NCI-H1930 (cell line): ENCODE measurements around the gene B3GALNT2.
"Not testable (repeated sequence)": the region's sequence is repeated elsewhere in the genome, so short reads cannot be mapped to it uniquely, and the experiment has no call there.

ENCODE experiments used
- DNase-seq, 2 experiments: peaks; one replicate each; lab custom pipeline; 2025; lab: John Stamatoyannopoulos, UW

B3GALNT2 gene

GRCh38 chr1:235503403-235504121 lies 690 bp downstream of the B3GALNT2 start:
- DNase-seq = peak; percentile 42 to 50

- DNase-seq = no peak
These were observed 1.4 kb downstream of the B3GALNT2 start for GRCh38 chr1:235502601-235503402.

GRCh38 chr1:235500971-235501540 lies 3.2 kb downstream of the B3GALNT2 start:
- DNase-seq = no peak

DNA sequence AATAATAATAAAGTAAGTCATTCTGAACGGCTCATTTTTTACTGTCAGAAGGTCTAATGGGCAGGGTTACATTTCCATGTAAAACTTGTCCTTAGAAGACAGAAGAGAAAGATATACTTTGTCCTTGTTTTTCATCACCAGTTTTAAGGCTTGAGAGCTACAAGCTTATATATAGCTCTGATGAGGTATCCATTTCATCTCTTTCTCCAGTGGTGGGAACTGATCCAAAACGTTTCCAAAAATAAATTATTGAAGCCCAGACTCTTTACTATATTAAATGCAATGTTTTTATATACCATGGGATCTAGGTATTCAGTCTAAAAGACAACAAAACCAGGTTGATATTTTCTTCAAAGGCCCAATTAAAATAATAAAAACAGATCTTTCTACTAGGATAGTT lies 8.7 kb downstream of the B3GALNT2 start:
- DNase-seq = no peak

DNA sequence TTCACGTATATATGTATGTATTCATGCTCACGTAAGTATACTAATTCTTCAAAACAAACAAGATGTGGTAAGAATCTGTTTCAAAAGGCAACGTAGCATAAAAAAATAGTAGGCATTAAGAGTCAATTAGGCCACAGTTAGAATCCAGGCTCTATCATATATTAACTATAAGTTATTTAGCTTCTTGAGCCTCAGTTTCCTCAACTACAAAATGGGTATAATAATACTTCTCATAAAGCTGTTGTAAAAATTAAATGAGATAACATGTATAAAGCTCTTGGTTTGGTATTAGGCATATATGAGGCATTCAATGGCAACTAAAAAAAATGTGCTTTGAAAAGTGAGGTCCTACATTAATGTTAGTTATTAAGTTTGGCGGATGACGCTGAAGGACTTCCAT lies 9.2 kb downstream of the B3GALNT2 start:
- DNase-seq = no peak

DNA sequence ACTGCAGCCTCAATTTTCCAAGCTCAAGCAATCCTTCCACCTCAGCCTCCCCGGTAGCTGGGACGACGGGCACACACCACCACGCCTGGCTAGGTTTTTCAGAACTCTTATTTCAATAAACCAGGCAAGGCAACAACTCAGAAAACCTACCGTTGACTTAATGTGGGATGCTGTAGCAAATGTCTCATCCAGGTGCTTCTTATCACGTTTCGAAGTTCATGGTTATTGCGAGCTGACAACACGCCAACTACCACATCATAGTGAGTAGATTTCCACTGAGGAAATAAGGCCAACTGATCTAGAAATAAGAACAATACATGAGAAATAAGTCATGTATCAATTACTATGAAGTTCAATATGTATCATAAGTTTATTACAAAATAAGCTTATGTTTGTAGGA lies 9.7 kb downstream of the B3GALNT2 start:
- no peak for DNase-seq

- no peak for DNase-seq
These were observed 12.6 kb downstream of the B3GALNT2 start for GRCh38 chr1:235491644-235492043.

DNA sequence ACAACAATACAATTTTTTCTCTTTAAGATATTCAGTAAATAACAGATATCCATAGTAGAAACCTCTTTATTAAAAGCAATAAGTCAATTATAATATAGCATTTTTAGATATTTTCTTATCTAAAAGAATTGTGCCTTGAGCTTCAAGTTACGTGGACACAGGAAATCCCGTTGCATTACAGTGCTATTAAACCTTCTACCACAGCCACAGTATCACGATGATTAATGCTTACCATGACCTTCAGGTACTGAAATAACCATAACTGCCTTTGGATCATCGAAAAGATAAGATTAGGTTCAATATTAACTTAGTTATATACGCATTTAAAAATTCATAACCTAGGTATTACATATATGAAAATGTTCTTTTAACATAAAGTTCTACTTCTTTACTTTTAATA lies 17.9 kb downstream of the B3GALNT2 start:
- no peak for DNase-seq

GRCh38 chr1:235485558-235485957 lies 18.7 kb downstream of the B3GALNT2 start:
- DNase-seq = no peak

DNA sequence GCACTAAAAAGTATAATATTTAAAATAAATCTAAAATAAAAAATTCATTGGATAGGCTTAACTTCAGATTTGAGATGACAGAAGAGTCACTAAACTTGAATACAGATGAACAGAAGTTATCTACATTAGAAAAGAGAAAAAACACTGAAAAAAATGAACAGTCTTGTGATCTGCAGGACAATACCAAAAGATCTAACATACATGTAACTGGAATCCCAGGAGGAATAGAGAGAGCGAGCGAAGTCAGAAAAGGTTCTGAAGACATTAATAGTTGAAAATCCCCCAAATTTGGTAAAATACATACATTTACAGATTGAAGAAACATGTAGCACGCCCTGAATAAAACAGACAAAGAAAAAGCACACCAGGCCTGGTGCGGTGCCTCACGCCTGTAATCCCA lies 21.2 kb downstream of the B3GALNT2 start:
- DNase-seq = no peak

DNA sequence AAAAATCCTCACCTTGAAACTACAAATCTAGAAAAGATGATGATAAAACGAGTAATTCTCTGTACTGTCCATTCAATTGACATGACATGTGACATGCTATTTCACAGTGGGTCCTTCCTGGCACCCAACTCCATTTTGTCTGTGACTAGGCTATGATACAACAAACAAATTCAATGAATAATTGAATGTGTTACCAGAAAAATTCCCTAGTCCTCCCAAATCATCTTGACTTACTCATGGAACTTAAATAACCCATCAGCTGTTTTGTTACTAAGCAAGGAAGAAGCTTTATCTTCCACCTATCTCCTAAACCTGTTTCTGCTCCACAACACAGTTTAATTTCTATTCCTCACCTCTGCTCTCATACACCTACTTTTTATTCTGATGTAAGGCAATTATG lies 30.4 kb downstream of the B3GALNT2 start:
- DNase-seq = no peak

DNA sequence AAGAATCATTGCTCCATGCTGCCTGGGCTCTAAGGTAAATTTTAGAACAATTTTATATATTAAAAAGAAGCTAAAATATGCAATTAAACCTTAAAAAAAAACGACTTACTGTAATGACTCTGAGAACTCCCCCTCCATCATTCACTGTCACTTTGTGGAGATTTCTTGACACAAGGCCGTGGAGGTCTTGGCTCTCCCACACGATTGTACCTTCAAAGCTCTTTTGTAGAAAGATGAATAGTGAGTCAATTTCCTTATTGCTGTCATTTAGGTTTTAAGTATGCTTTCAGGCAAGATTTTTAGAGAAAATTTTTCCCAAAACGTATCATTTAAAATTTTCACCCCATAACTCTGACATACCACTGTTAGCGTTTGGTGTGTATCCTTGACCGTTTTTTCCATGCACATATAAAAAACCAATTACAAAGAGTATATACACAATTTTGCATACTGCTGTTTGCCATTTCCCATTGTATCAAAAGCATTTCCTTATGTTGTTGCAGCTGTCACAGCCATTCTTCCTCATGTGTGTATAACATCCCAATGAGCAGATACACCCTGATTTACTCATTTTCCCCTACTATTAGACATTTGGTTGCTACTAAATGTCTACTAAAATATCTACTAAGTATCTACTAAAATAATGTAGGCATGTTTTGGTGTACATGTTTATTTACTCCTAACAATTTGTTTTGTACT lies 33.4 kb downstream of the B3GALNT2 start:
- DNase-seq = peak; percentile 34 to 48

DNA sequence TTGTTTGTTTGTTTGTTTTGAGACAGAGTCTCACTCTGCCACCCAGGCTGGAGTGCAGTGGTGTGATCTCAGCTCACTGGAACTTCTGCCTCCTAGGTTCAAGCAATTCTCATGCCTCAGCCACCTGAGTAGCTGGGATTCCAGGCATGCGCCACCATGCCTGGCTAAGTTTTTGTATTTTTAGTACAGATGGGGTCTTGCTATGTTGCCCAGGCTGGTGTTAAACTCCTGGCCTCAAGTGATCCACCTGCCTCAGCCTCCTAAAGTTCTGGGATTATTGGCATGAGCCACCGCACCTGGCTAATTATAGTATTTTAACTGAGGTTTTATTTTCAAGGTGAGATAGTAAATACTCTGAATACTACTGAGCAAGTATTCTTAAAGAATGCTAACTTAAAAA lies 34.4 kb downstream of the B3GALNT2 start:
- DNase-seq = not testable (repeated sequence)

- no peak for DNase-seq
These were observed 35.3 kb downstream of the B3GALNT2 start for GRCh38 chr1:235468970-235469369.

DNA sequence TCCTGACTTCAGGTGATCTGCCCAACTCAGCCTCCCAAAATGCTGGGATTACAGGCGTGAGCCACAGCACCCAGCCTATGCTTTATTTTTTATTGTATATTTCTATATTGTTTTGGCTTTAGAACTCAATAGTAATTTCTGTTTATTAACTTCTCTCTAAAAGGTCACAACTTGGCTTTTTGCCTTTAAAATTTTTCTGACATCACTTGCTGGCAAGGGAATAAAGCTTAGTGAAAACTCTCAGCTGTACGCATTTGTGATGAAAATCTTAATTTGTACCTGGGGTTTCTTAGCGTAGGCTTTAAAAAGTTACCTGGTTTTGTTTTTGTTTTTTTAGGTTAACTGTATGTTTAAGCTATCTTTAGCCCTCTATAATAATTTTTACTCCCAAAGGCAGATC lies 36.2 kb downstream of the B3GALNT2 start:
- no peak for DNase-seq

- DNase-seq = no peak
These were observed 39.2 kb downstream of the B3GALNT2 start for GRCh38 chr1:235465066-235465465.

DNA sequence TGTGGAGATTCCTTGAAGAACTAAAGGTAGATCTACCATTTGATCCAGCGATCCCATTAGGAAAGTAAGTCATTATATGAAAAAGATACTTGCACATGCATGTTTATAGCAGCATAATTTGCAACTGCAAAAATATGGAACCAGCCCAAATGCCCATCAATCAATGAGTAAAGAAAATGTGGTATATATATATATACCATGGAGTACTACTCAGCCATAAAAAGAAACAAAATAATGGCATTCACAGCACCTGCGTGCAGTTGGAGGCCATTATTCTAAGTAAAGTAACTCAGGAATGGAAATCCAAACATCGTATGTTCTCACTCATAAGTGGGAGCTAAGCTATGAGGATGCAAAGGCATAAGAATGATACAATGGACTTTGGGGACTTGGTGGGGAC lies 41.4 kb downstream of the B3GALNT2 start:
- not testable (repeated sequence) for DNase-seq

DNA sequence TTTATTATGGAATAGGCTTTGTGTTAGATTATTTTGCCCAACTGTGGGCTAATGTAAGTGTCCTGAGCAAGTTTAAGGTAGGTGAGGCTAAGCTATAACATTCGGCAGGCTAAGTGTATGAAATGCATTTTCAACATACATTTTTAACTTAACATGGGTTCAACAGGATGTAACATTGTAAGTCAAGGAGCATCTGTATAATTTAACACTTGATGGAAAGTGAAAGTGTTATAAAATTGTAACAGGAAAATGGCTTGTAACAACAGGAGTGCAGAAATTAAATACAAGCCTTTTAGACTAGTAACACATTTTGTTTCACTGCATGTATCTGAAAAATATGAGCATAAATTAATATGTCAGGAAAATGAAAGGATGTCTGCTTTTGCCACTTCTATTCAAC lies 42.3 kb downstream of the B3GALNT2 start:
- no peak for DNase-seq

DNA sequence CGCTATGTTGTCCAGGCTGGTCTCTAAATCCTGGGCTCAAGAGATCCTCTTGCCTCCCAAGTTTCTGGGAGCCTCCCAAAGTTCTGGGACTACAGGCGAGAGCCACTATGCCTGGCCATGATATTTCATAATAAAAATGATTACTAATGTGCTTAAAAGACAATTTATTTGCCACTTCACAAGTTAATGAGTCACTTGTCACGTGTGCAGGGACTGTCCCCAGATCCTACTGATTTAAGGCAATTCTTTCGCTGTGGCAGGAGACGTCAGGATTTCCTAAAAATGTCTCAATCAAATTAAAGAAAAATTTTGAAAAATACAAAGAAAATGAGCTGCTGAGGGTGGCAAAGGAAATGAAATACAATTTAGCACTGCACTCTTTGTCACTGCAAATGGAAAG lies 43.5 kb downstream of the B3GALNT2 start:
- DNase-seq = no peak

DNA sequence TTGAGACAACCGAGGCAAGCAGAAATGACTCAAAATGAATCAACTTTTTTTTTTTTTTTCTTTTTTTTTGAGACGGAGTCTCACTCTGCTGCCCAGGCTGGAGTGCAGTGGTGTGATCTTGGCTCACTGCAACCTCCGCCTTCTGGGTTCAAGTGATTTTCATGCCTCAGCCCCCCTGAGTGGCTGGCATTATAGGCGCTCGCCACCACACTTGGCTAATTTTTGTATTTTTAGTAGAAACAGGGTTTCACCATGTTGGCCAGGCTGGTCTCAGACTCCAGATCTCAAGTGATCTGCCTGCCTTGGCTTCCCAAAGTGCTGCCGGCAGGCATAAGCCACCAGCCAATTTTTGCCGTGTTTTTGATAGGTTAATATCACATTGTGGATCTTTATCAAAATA lies 46.4 kb downstream of the B3GALNT2 start:
- DNase-seq = not testable (repeated sequence)

- DNase-seq = no peak
These were observed 48.4 kb downstream of the B3GALNT2 start for GRCh38 chr1:235455823-235456222.

GRCh38 chr1:235455097-235455496 lies 49.2 kb downstream of the B3GALNT2 start:
- DNase-seq = no peak

- DNase-seq = no peak
These were observed 50.2 kb downstream of the B3GALNT2 start for GRCh38 chr1:235454021-235454420.
